ENCODE data around the gene GRM3.

- TF ChIP-seq, protein P1, sequence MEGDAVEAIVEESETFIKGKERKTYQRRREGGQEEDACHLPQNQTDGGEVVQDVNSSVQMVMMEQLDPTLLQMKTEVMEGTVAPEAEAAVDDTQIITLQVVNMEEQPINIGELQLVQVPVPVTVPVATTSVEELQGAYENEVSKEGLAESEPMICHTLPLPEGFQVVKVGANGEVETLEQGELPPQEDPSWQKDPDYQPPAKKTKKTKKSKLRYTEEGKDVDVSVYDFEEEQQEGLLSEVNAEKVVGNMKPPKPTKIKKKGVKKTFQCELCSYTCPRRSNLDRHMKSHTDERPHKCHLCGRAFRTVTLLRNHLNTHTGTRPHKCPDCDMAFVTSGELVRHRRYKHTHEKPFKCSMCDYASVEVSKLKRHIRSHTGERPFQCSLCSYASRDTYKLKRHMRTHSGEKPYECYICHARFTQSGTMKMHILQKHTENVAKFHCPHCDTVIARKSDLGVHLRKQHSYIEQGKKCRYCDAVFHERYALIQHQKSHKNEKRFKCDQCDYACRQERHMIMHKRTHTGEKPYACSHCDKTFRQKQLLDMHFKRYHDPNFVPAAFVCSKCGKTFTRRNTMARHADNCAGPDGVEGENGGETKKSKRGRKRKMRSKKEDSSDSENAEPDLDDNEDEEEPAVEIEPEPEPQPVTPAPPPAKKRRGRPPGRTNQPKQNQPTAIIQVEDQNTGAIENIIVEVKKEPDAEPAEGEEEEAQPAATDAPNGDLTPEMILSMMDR (IDR thresholded peaks at IDR 0.05): no peak
- no peak for TF ChIP-seq POLR2AphosphoS5 (IDR thresholded peaks at IDR 0.05)
These were observed 2.1 kb downstream of the GRM3 start for GRCh38 chr7:86645676-86646276.

Measured in breast epithelium (tissue), 3 donors.